HG03060 (cell line): Measurements from ENCODE around the gene KRTAP4-1.
"Not testable (repeated sequence)": the region's sequence is repeated elsewhere in the genome, so short reads cannot be mapped to it uniquely, and the experiment has no call there.

Source experiments
- ATAC-seq: cut with Tn5 transposase; IDR thresholded peaks from one replicate; pipeline ENCODE4 v1.9.1; 2021; ENCODE audit warnings: low read depth, moderate number of reproducible peaks; ENCODE audit not compliant: unreplicated experiment

The KRTAP4-1 gene

GRCh38 chr17:41176744-41177387 is 7.8 kb downstream of the KRTAP4-1 start:
- ATAC-seq, result no peak

DNA sequence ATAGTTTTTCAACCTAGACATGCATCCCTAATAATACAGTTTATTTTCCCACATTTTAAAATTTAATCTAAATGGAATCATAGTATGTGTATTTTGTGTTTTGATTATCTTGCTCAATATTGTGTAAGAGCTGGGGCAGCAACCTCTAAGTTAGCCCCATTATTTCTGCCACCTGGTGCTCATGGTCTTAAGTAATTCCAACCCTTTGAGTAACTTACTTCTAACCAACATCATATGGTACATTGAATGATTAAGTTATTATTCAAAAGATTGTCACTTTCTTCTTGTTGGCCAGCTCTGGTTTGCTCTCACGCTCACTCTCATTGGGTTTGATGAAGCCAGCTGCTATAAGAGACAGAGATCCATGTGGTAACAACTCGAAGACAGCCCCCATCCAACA is 12.8 kb downstream of the KRTAP4-1 start:
- ATAC-seq, result no peak

DNA sequence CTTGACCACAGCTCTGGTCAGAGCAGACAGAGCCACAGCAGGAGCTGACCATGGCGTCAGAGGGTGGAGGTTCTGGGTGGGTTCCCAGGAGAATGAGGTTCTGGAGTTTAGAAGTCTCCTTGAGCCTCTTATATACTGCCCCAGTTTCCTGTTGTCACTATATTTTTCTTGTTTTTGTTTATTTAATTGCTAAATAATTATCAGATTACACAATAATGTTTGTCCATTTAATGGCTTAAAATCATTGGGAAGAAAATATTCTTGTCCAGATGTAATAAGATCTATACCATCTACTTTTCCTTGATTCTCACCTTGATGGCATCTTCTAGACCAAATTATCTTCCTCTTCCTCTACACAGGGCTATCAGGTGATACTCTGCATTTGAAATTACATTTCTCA is 16.6 kb downstream of the KRTAP4-1 start, which contains the start of gene KRTAP4-3:
KRTAP4-3 (minus strand) TSS at position 101 of the 400 bp plus-strand sequence; CDS start at position 52, 49 bp downstream.
- no peak for ATAC-seq

DNA sequence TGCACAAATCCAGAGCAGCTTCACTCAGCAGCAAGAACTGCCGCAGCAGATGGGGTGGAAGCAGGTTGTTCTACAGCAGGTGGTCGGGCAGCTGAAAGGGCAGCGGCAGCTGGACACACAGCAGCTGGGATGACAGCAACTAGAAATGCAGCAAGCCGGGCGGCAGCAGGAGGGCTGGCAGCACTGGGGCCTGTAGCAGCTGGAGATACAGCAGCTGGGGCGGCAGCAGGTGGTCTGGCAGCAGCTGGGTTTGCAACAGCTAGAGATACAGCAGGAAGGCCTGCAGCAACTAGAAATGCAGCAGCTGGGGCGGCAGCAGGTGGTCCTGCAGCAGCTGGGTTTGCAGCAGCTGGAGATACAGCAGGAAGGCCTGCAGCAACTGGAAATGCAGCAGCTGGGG is 17.1 kb downstream of the KRTAP4-1 start:
- ATAC-seq, result no peak

- no peak for ATAC-seq
Observed at GRCh38 chr17:41163828-41164227, 20.9 kb downstream of the KRTAP4-1 start.

- no peak for ATAC-seq
Observed at GRCh38 chr17:41160648-41161047, 24.1 kb downstream of the KRTAP4-1 start, which contains the start of gene KRTAP4-4. Gene KRTAP4-4, minus strand, starts transcription at chr17:41160748. Its CDS starts 57 bp downstream, at chr17:41160691.

- ATAC-seq, result not testable (repeated sequence)
Observed at GRCh38 chr17:41160190-41160589, 24.5 kb downstream of the KRTAP4-1 start.

- ATAC-seq, result no peak
Observed at GRCh38 chr17:41153856-41154255, 30.9 kb downstream of the KRTAP4-1 start.

DNA sequence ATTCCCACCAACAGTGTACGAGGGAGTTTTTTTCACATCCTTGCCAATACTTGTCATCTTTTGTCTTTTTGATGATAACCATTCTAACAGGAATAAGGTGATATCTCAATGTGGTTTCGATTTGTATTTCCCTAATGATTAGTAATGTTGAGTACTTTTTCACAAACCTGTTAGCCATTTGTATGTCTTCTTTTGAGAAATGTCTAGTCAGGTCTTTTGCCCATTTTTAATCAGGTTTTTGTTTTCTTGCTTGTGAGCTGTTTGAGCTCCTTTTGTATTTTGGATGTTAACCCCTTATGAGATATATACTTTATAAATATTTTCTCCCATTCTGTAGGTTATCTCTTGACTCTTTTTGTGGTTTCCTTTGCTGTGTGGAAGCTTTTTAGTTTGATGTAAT is 33.2 kb downstream of the KRTAP4-1 start:
- no peak for ATAC-seq

DNA sequence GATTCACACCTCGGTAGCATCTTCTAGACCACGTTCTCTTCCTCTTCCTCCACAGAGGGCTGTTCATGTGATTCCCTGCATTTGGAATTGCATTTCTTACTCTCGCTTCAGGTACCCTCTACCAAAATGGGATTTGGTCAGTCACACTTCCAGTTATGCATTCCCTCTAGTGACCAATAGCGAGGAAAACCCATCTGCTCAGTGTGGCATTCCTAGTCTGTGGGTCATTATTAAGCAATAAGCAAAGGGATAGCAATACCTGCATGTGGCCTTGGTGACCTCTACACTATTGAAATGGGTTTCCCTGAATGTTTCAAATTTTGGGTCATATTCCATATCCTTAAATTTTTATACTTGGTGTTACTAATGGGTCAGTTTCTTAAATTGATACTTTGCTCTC is 34.7 kb downstream of the KRTAP4-1 start:
- no peak for ATAC-seq

DNA sequence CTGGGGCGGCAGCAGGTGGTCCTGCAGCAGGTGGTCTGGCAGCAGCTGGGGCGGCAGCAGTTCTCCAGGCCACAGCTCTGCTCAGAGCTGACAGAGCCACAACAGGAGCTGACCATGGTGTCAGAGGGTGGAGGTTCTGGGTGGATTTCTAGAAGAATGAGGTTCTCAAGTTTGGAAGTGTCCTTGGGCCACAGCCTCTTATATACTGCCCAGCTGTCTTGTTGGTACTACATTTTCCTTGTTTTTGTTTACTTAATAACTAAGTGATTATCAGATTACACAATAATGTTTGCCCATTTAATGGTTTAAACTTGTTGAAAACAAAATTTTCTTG is 35.1 kb downstream of the KRTAP4-1 start, which contains the start of gene KRTAP4-5:
KRTAP4-5 (minus strand) TSS at position 174 of the 334 bp plus-strand sequence; CDS start at position 116, 58 bp downstream.
- no peak for ATAC-seq

- not testable (repeated sequence) for ATAC-seq
Observed at GRCh38 chr17:41148971-41149651, 35.6 kb downstream of the KRTAP4-1 start.

GRCh38 chr17:41147531-41148204 is 37.0 kb downstream of the KRTAP4-1 start:
- no peak for ATAC-seq

- no peak for ATAC-seq
Observed at GRCh38 chr17:41145261-41145660, 39.5 kb downstream of the KRTAP4-1 start.

GRCh38 chr17:41144846-41145245 is 39.9 kb downstream of the KRTAP4-1 start:
- ATAC-seq, result no peak

DNA sequence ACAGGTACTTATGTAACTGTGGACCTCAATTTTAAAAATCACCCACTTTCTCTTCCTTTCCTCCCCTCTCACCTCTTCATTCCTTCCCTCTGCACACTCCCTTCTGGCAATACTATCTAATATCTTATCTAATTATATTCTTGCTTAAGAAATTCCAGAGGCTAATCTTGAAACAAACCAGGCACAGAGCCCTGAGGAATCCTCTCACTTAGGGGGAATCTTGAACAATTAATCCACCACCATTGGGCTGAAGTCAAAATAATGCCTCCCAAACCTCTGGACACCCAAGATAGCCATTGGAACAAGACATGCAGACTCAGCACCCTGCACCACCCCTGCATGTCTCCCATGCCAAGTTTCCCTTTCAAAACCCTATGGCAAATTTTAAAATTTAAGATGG is 43.4 kb downstream of the KRTAP4-1 start:
- ATAC-seq, result no peak

GRCh38 chr17:41140360-41141131 is 44.2 kb downstream of the KRTAP4-1 start, which contains the start of gene KRTAP4-6:
Gene KRTAP4-6, minus strand, starts transcription at chr17:41140544. Its CDS starts 57 bp downstream, at chr17:41140487.
- no peak for ATAC-seq

GRCh38 chr17:41139865-41140264 is 44.8 kb downstream of the KRTAP4-1 start:
- ATAC-seq, result not testable (repeated sequence)
